Hematopoietic multipotent progenitor cell treated with erythropoietin and hydrocortisone succinate and interleukin-3 and kit ligand, for 4 days (in vitro differentiated cells): ENCODE measurements around the gene MACROD2.

Experiments
- DNase-seq: peaks from one replicate; pipeline ENCODE4 v3.0.0-alpha.2; 2015

MACROD2 gene

DNA sequence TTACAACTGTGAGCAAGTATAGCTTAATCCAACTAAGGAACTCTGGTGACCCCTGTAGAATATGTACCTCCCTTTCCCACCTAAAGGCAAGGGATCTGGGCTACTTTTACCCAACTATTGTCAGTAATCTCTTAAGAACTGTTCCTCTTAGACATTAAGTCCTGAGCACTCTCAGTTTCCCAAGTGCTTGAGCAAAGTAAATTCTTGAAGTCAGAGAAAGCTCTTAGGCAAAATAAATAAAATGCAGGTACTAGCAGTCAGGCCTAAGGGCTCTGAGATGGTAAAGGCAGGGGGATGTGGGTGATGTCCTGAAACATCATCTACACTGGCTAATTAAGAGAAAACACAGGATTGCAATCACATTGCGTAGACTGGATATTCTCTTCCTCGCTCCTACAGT is 788.5 kb downstream of the MACROD2 start:
- DNase-seq = no peak

DNA sequence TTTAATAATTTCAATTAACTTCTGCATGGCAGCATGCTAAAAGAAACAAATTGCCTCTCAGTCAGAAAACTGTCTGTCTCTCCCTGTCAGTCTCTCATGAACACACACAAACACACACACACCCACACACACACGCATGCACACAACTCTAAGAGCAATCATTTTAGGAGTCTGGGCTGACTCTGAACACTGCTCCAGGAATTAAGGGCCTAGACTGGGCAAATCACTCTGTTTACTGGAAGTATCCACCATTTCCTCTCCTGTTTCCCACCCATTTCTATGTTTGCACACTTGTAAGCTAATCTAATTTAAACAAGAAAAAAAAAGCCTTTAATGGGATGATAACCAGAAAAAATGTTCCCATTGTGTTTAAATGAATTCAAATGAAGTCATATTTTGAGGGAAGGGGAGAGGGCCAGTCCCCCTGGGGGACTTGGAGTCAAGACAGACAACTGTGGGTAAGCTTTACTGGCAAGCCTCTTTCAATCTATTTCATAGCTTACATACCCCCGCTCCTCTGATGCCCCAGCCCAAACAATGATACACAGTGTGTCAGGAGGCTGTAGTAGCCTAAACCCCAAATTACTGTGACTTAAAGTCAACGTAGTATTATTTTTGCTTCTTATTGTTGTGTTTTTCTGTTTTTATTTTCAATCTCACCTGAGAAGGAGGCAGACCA is 789.9 kb downstream of the MACROD2 start:
- no peak for DNase-seq

DNA sequence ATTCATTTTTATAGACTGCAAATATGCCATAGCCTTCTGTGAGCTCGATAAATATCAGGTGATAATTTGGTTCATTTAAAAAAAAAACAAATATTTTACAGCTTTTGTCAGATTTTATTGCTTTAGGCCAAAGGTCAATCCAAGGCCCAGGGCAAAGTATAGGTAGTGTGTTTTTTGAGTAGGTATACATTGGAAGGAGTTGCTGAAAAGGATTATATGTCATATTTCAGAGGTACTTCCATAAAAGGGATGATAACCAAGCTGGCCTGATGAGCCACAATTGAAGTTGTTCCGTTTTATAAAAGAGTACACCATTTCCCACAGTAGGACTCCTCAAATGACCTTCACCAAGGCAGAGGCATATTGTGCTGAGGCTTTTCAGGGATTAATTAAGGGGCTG is 794.9 kb downstream of the MACROD2 start:
- DNase-seq = no peak

DNA sequence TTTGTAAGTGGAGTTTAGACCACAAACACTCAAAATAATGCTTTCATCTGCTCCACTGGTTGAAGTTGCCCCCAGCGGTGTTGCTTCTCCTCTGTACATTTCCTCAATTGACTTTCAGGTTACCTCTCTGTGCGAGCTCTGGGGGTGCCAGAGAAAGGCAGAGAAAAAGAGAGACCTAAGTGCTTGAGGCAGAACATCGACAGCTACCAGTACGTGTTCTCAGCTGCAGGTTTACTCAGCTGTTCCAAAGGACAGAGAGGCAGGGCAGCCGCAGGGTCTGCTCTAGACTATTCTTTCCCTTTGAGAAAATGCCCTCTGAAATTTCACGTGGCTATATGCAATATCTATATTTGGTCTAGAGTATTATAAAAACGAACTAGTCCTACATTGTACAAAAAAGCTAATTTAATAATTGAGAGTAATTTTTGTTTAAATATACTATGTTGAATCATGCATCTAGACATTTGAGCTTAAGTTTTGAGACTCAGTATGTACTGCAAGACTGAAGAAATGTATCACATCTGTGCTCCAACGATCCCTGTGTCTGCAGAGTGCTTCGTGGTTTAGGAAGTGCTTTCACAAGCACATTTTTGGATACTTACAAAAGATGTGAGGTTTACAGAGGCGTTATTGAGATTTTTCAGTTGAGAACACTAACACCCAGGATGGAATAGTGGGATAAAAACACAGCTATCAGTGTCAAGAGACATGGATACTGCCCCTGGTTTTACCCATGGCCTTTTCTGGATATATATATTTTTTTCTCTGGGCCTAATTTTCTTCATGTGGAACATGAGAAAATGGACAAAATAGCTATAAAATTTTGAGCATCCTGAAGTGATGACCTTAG is 795.7 kb downstream of the MACROD2 start:
- no peak for DNase-seq

DNA sequence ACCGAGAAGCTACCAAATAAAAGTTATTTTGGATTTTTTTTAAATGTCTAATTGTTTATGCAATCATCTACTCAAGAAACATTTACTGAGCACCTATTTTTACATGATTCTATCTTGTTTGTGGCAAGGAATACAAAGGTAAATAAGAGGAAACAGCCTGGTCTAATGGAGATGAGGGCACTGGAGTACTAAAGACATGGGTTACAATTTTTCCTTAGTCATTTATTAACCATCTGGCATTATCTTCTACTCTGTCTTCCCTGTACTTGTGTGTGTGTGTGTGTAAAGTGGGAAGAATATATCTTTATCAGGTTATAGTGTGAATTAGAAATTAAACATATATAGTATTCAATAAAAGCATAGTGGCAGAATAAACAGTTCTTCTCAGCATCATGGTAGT is 797.6 kb downstream of the MACROD2 start:
- DNase-seq = no peak

DNA sequence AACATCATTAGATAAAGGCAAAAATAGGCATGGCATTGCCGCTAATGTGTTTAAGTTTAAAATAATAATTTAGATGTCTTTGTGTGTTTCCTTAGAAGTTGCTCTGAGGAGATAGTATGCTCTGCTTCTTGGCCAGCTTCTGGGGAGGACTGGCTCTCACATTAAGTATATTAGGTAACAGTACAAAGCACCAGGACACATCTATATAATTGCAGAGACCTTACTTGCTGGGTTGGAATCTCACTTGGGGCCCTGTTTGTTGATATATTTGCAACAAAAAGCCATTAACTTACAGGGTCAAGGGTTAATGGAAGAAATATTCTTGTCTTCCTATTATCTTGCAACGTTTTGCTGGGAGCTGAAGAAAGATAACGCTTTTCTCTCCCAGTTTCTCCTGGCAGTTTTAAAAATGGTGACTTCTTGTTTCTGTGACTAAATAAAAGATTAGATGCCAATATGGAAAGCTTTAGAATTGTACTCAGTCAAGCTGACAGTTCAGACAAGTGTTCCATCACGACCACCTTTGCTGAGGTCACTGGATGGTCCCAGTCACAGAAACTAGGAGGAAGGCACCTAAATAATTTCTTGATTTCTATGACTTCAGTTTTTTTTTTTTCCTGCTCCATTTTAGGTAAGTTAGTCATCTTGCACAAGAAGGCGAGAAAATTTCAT is 804.4 kb downstream of the MACROD2 start:
- DNase-seq = no peak

DNA sequence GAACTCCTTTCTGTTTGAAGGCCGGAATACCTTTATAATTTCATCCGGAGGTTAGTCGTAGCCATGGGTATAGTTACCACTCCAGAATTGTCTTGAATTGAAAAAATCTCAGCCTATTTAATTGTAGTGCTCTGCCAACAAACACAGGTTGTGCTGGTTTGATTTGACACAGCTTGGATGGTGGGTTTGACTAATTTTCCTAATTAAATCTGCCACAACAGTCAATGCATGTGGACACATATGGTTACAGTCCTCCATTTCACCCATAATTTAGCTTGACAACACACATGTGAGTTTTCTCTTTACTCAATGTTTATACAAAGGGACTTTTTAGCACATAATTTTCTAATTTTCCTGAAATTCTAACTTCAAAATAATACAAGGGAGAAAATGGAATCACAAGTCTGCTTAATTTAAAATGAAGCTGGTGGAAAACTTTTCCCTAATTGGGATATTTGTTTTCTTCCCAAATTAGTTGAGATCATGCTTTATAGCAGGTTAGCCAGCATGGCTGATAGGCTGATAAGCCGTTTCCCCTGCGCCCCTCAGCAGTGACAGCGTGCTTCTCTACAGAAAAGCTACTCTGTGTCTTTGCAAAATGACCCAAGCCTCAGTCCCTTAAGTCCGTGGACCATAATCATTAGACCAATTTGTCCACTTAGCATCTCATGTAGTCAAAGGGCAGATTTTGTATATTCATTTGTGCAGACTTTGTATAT is 805.5 kb downstream of the MACROD2 start:
- DNase-seq = no peak

DNA sequence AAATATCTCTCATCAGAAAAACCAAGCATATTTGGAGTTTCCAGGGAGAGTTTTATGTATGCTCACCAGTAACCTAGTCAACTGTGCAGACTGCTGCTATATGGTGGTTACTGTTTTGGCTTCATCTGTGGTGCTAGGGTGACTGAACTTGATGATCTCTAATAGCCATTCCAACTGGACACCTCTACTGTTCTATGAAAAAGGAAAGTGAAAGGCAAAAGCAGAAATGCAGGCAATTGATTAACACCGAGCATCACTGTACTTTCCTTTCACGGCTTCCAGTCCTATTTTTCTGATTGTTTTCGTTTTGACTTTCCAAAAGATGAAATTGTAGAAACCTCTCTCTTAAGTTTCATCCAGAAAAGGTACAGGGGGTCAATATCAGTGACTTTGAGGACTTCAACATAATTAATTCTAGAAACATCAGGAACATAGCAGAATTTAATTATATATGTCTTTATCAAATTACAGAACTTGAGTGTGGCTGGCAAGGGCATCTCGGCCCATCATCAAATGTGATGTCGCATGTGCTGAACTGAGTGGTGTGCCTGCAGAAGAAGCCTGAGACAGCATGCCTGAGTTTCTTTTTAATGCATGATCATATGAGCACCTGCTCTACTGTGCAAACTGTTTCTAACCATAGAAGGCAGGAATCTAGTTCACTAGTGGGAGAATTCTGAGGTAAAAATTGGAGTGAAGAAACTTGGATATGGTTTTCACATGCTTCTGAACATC is 806.4 kb downstream of the MACROD2 start:
- no peak for DNase-seq

DNA sequence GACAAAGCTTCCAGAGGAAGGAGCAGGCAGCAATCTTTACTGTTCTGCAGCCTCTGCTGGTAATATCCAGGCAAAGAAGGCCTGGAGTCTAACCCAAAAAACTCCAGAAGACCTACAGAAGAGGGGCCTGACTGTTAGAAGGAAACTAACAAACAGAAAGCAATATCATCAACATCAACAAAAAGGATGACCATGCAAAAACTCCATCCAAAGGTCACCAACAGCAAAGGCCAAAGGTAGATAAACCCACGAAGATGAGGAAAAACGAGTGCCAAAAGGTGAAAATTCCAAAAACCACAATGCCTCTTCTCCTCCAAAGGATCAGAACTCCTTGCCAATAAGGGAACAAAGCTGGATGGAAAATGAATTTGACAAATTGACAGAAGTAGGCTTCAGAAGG is 811.9 kb downstream of the MACROD2 start:
- no peak for DNase-seq

DNA sequence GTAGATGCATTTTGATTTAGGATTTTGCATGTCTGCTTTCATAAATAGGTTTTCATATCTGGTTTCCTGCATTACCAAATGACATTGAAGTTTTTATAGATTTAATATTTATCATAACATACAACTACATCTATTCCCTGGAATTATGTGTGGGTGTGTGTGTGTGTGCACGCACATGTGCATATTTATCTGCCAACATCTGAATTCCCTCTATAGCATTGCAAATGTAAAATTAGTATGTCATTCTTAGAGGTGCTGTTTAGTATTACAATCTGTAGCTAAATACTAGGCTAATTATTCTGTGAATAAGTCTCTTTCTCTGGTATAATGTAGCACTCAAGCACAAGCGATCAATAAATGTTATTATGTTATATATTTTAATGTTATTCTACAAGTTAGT is 820.0 kb downstream of the MACROD2 start:
- DNase-seq = no peak

DNA sequence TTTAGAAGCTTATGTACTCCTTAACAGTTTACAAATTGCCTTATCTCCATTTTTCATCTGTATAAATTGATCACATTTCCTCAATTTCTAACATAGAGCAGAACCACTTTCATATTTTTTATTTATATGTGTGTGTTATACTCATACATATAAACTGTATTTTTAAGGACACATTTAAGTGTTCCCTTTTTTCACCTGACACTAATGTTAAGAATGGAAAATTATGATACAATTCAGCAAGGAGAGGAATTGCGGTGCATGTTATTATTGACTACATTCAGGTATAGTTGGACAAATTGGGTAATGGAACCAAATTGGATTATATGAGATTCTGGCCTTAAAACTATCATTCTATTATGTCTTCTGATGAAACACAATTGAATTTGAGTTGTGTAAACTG is 821.2 kb downstream of the MACROD2 start:
- no peak for DNase-seq

DNA sequence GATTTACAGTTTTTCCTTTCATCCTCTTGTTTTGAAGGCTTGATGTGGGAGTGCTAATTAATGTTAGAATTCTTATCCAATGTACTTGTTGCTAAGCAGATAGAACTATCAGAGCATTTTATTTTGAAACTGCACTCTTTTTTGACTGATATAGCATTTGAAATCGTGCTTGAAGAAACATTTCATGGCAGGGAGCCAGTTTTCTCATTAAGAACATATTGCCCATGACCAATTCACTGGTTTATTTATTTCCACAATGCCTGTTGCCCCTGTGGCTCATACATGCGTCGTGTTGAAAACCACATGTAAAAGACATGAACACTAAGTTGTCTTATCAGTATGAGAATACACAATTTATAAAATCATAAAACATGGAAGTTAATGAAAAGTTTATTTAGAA is 821.8 kb downstream of the MACROD2 start:
- DNase-seq = no peak

DNA sequence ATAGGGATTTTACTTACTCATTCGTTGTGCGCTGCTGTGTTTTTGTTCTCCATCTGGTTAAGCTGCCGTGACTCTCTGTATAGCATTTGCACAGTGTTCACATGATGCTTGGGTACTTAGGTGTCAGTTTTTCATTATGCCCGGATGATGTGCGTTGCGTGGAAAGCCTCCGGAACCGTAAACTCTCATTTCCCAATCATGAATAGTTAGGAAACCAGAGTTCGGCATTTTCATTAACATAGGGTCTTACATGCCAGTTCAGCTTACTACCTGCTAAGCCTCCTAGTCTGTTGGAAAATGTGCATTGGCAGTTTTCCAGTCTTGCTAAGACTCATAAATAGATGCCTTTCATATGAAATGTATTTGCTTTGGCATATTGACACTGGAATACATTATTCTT is 825.5 kb downstream of the MACROD2 start:
- DNase-seq = no peak

DNA sequence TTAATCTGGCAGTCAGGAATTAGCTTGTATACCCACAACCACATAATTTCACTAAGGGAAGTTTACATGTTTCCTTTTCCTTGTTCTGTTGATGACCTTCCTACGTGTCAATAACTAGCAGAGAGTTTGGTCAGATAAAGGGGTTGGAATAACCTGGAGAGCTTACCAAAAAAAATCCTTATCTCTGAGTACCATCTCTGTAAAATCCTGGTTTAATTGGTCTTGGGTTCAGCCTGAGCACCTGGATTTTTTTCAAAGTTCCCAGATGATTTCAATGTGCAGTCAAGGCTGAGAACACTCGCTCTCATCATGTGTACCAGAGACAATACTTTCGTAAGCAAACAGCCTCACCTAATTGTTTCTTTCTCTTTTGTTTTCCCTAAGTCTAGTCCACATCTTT is 825.9 kb downstream of the MACROD2 start:
- DNase-seq = no peak

DNA sequence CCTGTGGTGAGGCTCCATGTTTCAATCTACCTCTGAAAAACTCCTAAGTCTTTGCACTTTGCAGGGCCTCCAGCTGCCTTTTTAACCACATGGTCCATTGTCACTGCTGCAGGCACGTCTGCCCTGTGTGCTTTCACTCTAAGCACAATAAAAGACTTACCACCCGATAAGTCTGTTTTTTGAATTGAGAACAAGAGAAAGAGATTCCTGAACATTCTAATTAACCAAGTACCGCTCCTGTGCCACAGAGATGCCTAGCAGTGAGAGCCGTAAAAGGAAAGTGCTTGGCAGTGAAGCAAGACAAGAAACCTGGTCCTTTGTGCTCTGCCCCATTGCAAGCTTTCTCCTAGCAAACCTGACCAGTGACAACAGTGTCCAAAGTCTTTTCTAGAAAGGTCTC is 829.7 kb downstream of the MACROD2 start:
- no peak for DNase-seq

DNA sequence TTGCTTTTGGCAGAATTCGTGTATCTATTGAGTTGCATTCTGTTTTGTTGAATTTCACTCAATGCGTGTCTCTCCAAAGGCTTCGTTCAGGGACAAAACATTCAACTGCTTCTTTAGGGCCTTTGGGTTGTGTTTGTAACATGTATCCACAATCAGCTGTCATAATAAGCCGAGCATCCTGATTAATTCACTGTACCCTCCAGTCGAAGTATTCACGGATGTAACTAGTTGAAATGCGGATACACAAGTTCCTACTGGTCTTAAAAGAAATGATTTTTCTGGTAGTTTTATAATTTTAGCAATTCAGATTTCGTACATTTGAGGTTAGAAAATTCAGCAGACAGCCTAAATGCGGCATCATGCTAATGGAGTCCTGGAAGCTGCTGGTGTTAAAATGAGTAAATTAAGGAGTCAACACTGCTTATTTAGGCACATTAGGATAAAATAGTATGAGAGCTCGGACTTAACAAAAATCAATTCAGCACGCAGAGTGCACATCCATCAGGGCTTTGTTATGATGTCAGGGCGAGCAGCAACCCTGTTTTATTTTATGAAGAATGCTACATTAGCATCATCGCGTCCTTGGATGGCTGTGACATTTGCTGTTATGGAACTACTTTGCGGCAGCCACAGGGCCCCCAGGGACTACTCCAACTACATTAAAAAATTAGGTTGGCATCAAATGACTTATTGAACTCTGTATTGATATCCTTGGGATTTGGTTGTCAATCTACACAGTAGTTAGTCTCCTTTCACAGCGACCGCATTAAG is 831.4 kb downstream of the MACROD2 start:
- no peak for DNase-seq

DNA sequence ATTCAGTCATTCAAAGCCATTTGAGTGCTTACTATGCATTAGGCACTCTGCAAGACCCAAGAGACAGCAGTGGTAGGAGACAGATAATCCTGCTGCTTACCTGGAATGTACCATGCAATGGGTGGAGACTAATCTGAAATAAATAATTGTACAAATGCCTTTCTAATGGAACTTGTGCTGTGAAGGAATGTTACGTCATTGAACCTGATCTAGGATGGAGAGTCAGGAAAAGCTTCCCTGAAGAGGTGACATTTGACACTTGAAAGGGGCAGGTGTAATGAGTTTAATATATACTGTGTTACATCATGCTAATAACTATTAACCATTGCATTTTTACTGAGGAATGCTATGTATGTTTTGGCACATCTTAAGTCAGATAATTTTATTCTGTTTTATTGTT is 833.1 kb downstream of the MACROD2 start:
- DNase-seq = no peak

DNA sequence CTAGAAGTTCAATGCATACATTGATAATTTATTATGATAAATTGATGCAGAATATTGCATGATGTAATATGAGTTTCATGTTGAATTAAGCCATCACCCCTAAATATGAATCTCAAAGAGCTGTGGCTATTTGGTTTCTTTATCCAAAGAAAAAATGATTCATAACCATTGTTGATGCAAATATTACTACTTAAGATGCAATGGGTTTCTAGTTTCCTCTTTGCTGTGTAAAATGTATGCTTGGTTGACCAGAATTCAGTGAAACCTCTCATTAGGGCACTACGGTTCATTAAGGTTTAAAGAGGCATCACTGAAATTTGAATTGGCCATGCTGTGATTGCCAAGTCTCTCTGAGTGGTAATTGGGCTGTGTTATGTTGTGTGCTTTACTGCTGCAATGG is 834.6 kb downstream of the MACROD2 start:
- no peak for DNase-seq

DNA sequence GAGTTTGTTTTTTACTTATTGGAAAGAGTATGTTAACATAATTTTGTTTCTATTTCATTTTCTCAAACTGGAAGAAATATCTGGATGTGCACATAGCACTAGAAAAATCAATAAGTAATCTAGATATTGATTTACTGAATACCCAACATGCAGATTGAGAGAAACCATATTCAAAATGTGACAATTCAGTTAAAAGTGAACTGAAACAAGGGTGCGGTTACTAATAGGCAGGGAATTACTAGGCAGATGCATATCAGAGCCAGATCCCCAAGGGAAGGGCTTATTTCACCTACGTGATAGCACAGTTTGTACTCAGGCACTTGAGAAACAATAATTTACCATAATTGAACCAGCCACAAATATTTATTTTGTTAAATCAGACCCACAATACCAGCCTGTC is 835.1 kb downstream of the MACROD2 start:
- no peak for DNase-seq

DNA sequence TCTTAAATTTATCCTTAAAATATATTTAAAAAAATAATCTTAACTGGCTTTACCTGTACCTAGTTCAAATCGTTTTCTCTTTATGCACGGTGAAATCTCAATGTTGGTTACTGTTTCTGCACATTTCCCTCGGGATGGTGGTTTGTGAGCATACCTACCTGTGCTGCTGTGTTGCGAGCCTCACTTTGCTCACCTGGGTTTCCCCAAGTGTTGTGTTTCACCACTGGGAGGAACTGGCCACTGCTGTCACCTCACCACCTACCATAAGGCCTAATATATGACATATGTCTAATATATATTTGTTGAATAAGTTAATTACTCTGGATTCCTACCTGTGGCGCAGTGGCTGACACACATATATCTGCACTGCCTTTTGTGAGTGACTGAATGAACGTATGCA is 835.6 kb downstream of the MACROD2 start:
- DNase-seq = no peak

DNA sequence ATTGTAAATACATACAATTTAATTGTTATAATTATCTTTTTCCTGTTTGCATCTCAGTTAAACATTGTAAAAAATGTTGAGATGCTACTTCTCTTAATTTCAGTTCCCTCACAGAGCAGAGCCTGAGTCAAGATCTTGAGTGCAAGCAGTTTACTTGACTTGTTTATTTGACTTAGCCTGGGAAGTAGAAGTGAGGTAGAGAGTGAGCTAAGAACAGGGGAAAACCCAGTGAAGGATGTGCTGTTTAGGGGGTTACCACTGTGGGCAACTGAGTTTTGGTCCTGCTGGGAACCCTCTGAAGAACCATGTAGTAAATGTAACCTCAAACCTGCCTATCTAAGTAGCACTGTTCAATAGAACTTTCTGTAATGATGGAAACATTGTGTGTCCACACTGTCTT is 837.3 kb downstream of the MACROD2 start:
- DNase-seq = no peak
